Measurements from ENCODE around the gene LSM2.
A peak's percentile ranks its signal among the peaks of the same experiment; 100 is the strongest.
"Not testable (repeated sequence)": the region's sequence is repeated elsewhere in the genome, so short reads cannot be mapped to it uniquely, and the experiment has no call there.

The LSM2 gene

GRCh38 chr6:31817133-31817928 lies 10.6 kb upstream of the LSM2 start:
- not testable (repeated sequence) for H3K9me3 ChIP-seq (ENCODE audit: control insufficient read depth in 2 of 2, low read length in 2 of 2); H3K27me3 ChIP-seq (ENCODE audit: control insufficient read depth in 2 of 2, insufficient read depth in 2 of 2, low read length in 2 of 2); H3K36me3 ChIP-seq (ENCODE audit: control insufficient read depth in 2 of 2, insufficient read depth in 2 of 2, low read length in 2 of 2)
- Histone ChIP-seq H3K4me1 (ENCODE audit: control insufficient read depth in 2 of 2, insufficient read depth in 2 of 2, low read length in 2 of 2) (peaks cover 28 to 42% of the 10 kb centered on the region in 2 donors), H3K27ac (ENCODE audit: low read depth in 2 of 2, low read length in 2 of 2) (peak overlapping the region; percentile 39 to 67), H3K4me3 (ENCODE audit: low read length in 2 of 2) (peak overlapping the region; percentile 57 to 76), H3K9ac (ENCODE audit: low read depth in 1 of 2, low read length in 2 of 2) (peak overlapping the region; percentile 38 to 69)

GRCh38 chr6:31815025-31815838 lies 8.5 kb upstream of the LSM2 start, which contains the start of the genes HSPA1A and HSPA1L:
HSPA1A (plus strand) TSS chr6:31815543; CDS start chr6:31815757, 214 bp downstream.
HSPA1L (minus strand) TSS chr6:31815283; CDS start chr6:31811972, 3,311 bp downstream.
- Histone ChIP-seq H3K4me3 (ENCODE audit: low read length in 2 of 2) (peak within 1 kb of the TSS; percentile 76 to 84), H3K36me3 (ENCODE audit: control insufficient read depth in 2 of 2, insufficient read depth in 2 of 2, low read length in 2 of 2) (peaks cover 0 to 2% of the 10 kb centered on the region in 2 donors), H3K27ac (ENCODE audit: low read depth in 2 of 2, low read length in 2 of 2) (peak within 1 kb of the TSS; percentile 97 to 99), H3K27me3 (ENCODE audit: control insufficient read depth in 2 of 2, insufficient read depth in 2 of 2, low read length in 2 of 2) (no peaks in the 10 kb centered on the region), H3K9me3 (ENCODE audit: control insufficient read depth in 2 of 2, low read length in 2 of 2) (no peaks in the 10 kb centered on the region), H3K9ac (ENCODE audit: low read depth in 1 of 2, low read length in 2 of 2) (peak within 1 kb of the TSS; percentile 80 to 83), H3K4me1 (ENCODE audit: control insufficient read depth in 2 of 2, insufficient read depth in 2 of 2, low read length in 2 of 2) (peaks cover 19 to 29% of the 10 kb centered on the region in 2 donors)

GRCh38 chr6:31814677-31815024 lies 7.9 kb upstream of the LSM2 start:
- Histone ChIP-seq H3K4me3 (ENCODE audit: low read length in 2 of 2) (peak overlapping the region; percentile 76 to 84), H3K36me3 (ENCODE audit: control insufficient read depth in 2 of 2, insufficient read depth in 2 of 2, low read length in 2 of 2) (peaks cover 0 to 2% of the 10 kb centered on the region in 2 donors), H3K27me3 (ENCODE audit: control insufficient read depth in 2 of 2, insufficient read depth in 2 of 2, low read length in 2 of 2) (no peaks in the 10 kb centered on the region), H3K9me3 (ENCODE audit: control insufficient read depth in 2 of 2, low read length in 2 of 2) (no peaks in the 10 kb centered on the region), H3K4me1 (ENCODE audit: control insufficient read depth in 2 of 2, insufficient read depth in 2 of 2, low read length in 2 of 2) (peaks cover 13 to 23% of the 10 kb centered on the region in 2 donors), H3K9ac (ENCODE audit: low read depth in 1 of 2, low read length in 2 of 2) (peak overlapping the region; percentile 80 to 83), H3K27ac (ENCODE audit: low read depth in 2 of 2, low read length in 2 of 2) (peak overlapping the region; percentile 97 to 99)

DNA sequence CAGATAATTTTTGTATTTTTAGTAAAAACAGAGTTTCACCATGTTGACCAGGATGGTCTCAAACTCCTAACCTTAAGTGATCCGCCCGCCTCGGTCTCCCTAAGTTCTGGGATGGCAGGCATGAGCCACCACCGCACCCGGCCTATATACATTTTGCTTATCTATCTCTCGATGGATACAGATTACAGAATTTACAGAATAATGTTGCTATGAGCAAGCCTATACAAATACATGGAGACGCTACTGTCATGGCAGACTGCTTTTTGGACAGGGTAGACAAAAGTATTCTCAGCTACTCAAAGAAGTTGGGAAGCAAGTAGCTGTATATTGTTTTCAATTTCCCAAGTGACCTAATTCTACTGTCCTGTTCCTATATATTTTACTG lies 6.7 kb upstream of the LSM2 start:
- Histone ChIP-seq H3K4me1 (ENCODE audit: control insufficient read depth in 2 of 2, insufficient read depth in 2 of 2, low read length in 2 of 2) (peaks cover 7 to 16% of the 10 kb centered on the region in 2 donors), H3K9me3 (ENCODE audit: control insufficient read depth in 2 of 2, low read length in 2 of 2) (no peaks in the 10 kb centered on the region), H3K9ac (ENCODE audit: low read depth in 1 of 2, low read length in 2 of 2) (peak overlapping the region; percentile 63 to 78), H3K27me3 (ENCODE audit: control insufficient read depth in 2 of 2, insufficient read depth in 2 of 2, low read length in 2 of 2) (no peaks in the 10 kb centered on the region), H3K4me3 (ENCODE audit: low read length in 2 of 2) (peak overlapping the region; percentile 58 to 76), H3K36me3 (ENCODE audit: control insufficient read depth in 2 of 2, insufficient read depth in 2 of 2, low read length in 2 of 2) (peaks cover 0 to 2% of the 10 kb centered on the region in 2 donors), H3K27ac (ENCODE audit: low read depth in 2 of 2, low read length in 2 of 2) (peak overlapping the region; percentile 94 to 97)

DNA sequence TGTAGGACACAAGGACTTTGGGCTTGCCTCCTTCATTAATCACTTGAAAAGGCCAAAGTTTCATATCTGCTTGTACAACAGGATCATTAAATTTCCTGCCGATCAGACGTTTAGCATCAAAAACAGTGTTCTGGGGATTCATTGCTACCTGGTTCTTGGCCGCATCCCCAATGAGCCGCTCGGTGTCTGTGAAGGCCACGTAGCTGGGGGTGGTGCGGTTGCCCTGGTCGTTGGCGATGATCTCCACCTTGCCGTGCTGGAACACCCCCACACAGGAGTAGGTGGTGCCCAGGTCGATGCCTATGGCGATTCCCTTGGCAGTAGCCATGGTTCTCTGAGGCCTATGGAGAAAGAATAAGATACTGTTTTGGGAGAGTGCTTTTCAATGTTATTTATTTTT lies 4.9 kb upstream of the LSM2 start:
- peaks cover 4 to 12% of the 10 kb centered on the region in 2 donors for H3K4me1 ChIP-seq (ENCODE audit: control insufficient read depth in 2 of 2, insufficient read depth in 2 of 2, low read length in 2 of 2)

DNA sequence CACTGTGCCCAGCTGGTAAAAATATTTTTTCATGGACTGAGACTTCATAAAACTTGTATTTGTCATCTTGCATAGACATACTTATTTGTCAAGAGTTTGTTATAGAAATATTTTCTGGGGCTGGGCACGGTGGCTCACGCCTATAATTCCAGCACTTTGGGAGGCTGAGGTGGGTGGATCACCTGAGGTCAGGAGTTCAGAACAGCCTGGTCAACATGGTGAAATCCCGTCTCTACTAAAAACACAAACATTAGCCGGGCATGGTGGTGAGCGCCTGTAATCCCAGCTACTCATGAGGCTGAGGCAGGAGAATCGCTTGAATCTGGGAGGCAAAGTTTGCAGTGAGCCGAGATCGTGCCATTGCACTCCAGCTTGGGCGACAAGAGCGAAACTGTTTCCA lies 1.8 kb upstream of the LSM2 start:
- H3K27ac ChIP-seq (ENCODE audit: low read depth in 2 of 2, low read length in 2 of 2); H3K4me3 ChIP-seq (ENCODE audit: low read length in 2 of 2); H3K9me3 ChIP-seq (ENCODE audit: control insufficient read depth in 2 of 2, low read length in 2 of 2); H3K27me3 ChIP-seq (ENCODE audit: control insufficient read depth in 2 of 2, insufficient read depth in 2 of 2, low read length in 2 of 2); H3K36me3 ChIP-seq (ENCODE audit: control insufficient read depth in 2 of 2, insufficient read depth in 2 of 2, low read length in 2 of 2); H3K9ac ChIP-seq (ENCODE audit: low read depth in 1 of 2, low read length in 2 of 2): not testable (repeated sequence)
- peaks cover 8 to 12% of the 10 kb centered on the region in 2 donors for H3K4me1 ChIP-seq (ENCODE audit: control insufficient read depth in 2 of 2, insufficient read depth in 2 of 2, low read length in 2 of 2)

More for the DNA sequence above, 4.9 kb upstream of the LSM2 start:
- Histone ChIP-seq H3K27me3 (ENCODE audit: control insufficient read depth in 2 of 2, insufficient read depth in 2 of 2, low read length in 2 of 2) (no peaks in the 10 kb centered on the region), H3K27ac (ENCODE audit: low read depth in 2 of 2, low read length in 2 of 2) (no peak overlapping the region), H3K4me3 (ENCODE audit: low read length in 2 of 2) (no peak overlapping the region), H3K9ac (ENCODE audit: low read depth in 1 of 2, low read length in 2 of 2) (no peak overlapping the region), H3K9me3 (ENCODE audit: control insufficient read depth in 2 of 2, low read length in 2 of 2) (no peaks in the 10 kb centered on the region), H3K36me3 (ENCODE audit: control insufficient read depth in 2 of 2, insufficient read depth in 2 of 2, low read length in 2 of 2) (peaks cover 0 to 2% of the 10 kb centered on the region in 2 donors)

GRCh38 chr6:31805939-31806469 lies 762 bp downstream of the LSM2 start:
- no peaks in the 10 kb centered on the region for H3K27me3 ChIP-seq (ENCODE audit: control insufficient read depth in 2 of 2, insufficient read depth in 2 of 2, low read length in 2 of 2)

GRCh38 chr6:31801031-31801927 lies 5.5 kb downstream of the LSM2 start:
- not testable (repeated sequence) for H3K36me3 ChIP-seq (ENCODE audit: control insufficient read depth in 2 of 2, insufficient read depth in 2 of 2, low read length in 2 of 2); H3K27me3 ChIP-seq (ENCODE audit: control insufficient read depth in 2 of 2, insufficient read depth in 2 of 2, low read length in 2 of 2); H3K9ac ChIP-seq (ENCODE audit: low read depth in 1 of 2, low read length in 2 of 2); H3K4me1 ChIP-seq (ENCODE audit: control insufficient read depth in 2 of 2, insufficient read depth in 2 of 2, low read length in 2 of 2); H3K27ac ChIP-seq (ENCODE audit: low read depth in 2 of 2, low read length in 2 of 2); H3K4me3 ChIP-seq (ENCODE audit: low read length in 2 of 2); H3K9me3 ChIP-seq (ENCODE audit: control insufficient read depth in 2 of 2, low read length in 2 of 2)

More at GRCh38 chr6:31805939-31806469, 762 bp downstream of the LSM2 start:
- Histone ChIP-seq H3K27ac (ENCODE audit: low read depth in 2 of 2, low read length in 2 of 2) (peak overlapping the region; percentile 92 to 97), H3K4me1 (ENCODE audit: control insufficient read depth in 2 of 2, insufficient read depth in 2 of 2, low read length in 2 of 2) (peaks cover 8 to 12% of the 10 kb centered on the region in 2 donors), H3K36me3 (ENCODE audit: control insufficient read depth in 2 of 2, insufficient read depth in 2 of 2, low read length in 2 of 2) (peaks cover 0 to 4% of the 10 kb centered on the region in 2 donors), H3K9ac (ENCODE audit: low read depth in 1 of 2, low read length in 2 of 2) (peak overlapping the region; percentile 83 to 88), H3K4me3 (ENCODE audit: low read length in 2 of 2) (peak overlapping the region; percentile 82 to 87), H3K9me3 (ENCODE audit: control insufficient read depth in 2 of 2, low read length in 2 of 2) (no peaks in the 10 kb centered on the region)

DNA sequence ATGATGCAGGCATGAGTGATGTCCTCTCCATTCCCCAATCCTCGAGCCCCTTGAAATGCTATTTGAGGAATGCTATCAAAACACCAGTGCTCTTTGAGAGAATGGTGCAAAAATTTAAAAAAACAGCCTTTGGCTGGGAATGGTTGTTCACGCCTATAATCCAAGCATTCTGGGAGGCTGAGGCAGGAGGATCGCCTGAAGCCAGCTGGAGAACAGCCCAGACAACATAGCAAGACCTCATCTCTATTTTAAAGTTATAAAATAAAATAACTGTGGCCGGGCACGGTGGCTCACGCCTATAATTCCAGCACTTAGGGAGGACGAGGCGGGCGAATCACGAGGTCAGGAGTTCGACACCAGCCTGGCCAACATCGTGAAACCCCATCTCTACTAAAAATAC lies 7.0 kb downstream of the LSM2 start:
- no peaks in the 10 kb centered on the region for H3K27me3 ChIP-seq (ENCODE audit: control insufficient read depth in 2 of 2, insufficient read depth in 2 of 2, low read length in 2 of 2)
- no peaks in the 10 kb centered on the region for H3K9me3 ChIP-seq (ENCODE audit: control insufficient read depth in 2 of 2, low read length in 2 of 2)
- no peak overlapping the region for H3K27ac ChIP-seq (ENCODE audit: low read depth in 2 of 2, low read length in 2 of 2)
- peaks cover 4 to 10% of the 10 kb centered on the region in 2 donors for H3K36me3 ChIP-seq (ENCODE audit: control insufficient read depth in 2 of 2, insufficient read depth in 2 of 2, low read length in 2 of 2)
- H3K4me3 ChIP-seq (ENCODE audit: low read length in 2 of 2): no peak overlapping the region
- H3K9ac ChIP-seq (ENCODE audit: low read depth in 1 of 2, low read length in 2 of 2): no peak overlapping the region
- H3K4me1 ChIP-seq (ENCODE audit: control insufficient read depth in 2 of 2, insufficient read depth in 2 of 2, low read length in 2 of 2): peaks cover 6 to 8% of the 10 kb centered on the region in 2 donors

All from mucosa of rectum (tissue), 2 donors.